ENCODE data around the gene NCAPD3.
"Not testable (repeated sequence)": the region's sequence is repeated elsewhere in the genome, so short reads cannot be mapped to it uniquely, and the experiment has no call there.

Gene NCAPD3

DNA sequence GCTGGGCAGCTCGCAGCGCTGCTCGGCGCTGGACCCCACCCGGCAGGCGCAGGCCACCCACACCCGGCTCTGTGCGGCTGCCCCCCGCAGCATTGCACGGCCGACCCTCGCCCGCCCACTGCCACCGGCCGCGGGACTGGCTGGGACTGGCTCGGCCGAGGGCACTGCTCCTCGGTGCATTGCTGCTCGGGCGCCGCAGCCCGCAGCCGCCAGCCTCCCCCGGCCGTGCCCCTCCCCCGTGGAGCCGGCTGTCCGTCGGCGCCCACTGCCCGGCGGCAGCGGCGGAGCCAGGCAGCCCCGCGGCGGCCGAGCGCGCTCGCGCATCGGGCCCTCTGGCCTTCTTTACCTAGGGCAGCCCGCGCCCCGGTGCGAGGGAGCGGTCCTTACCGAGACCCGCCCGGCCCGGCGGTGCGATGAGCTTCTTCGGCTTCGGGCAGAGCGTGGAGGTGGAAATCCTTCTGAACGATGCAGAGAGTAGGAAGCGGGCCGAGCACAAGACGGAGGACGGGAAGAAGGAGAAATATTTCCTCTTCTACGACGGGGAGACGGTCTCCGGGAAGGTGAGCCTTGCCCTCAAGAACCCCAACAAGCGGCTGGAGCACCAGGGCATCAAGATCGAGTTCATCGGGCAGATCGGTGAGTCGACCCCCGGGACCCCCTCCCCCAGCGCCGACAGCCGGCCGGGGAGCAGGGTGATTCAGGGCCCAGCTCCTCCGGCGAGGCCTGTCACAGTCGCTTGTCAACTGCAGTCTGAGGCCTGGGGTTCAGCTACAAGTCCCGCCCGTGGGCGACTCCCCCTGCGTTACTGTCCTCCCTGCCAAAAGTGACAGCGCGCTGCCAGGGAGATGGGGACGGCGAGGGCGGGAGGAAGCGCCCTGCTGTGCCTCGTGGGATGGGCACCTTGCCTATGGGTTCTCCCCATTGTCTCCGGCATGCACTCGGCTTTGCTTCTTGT is 1.2 kb upstream of the NCAPD3 start:
- DNase-seq (ENCODE audit: low read depth in 2 of 2) = peak; percentile 34 to 60

DNA sequence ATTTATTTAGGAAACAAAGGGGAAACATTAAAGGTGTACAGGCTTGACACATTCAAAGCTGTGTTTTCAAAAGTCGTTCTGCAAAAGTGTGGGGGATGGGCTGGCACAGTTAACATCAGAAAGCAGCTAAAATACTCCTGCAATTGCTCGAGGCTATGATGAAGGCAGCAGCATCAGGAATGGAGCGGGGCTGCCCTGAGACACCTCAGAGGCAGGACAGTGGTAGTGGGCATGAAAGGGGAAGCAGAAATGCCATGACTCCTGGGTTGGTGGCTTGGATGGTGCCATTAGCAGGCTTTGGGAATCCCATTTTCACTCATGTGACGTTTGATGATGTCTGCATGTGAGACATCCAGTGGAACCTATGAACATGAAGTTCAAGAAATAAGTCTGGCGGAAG is 646 bp downstream of the NCAPD3 start:
- no peak for DNase-seq (ENCODE audit: low read depth in 2 of 2)

DNA sequence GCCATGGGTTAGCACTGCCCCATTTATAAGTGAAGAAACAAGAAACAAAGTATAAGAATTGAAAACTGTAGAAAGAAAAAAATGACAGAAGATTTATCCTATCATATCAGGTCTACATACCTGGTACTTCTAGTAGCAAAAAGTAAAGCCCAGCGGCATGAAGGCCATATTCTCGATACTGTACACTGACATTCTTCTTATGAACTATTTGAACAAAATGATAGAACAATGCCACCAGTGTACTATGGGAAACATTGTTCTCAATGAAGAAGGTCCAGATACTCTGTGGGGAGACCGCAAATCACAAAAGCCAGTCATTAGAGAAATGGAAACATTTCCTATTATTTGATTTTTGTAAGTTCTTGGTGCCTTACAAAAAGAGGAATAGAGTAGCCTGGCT is 7.0 kb downstream of the NCAPD3 start:
- no peak for DNase-seq (ENCODE audit: low read depth in 2 of 2)

DNA sequence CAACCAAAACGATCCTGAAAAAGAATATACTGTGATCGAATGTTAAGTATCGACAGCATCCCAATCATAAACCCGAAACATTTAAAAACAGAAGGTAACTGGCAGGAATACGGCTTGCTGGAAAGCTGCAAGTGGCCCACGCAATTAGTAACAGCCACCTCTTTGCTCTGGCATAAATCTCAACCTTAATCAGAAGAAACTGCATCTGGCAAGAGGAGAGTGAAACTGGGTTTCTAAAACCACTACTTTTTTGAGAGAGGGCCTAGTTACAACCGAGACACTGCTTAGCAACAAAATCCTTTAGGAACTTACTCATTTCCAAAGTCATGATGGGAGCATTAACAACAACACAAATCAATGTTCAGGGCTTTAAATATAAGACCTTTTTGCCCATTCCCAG is 7.9 kb downstream of the NCAPD3 start:
- no peak for DNase-seq (ENCODE audit: low read depth in 2 of 2)

DNA sequence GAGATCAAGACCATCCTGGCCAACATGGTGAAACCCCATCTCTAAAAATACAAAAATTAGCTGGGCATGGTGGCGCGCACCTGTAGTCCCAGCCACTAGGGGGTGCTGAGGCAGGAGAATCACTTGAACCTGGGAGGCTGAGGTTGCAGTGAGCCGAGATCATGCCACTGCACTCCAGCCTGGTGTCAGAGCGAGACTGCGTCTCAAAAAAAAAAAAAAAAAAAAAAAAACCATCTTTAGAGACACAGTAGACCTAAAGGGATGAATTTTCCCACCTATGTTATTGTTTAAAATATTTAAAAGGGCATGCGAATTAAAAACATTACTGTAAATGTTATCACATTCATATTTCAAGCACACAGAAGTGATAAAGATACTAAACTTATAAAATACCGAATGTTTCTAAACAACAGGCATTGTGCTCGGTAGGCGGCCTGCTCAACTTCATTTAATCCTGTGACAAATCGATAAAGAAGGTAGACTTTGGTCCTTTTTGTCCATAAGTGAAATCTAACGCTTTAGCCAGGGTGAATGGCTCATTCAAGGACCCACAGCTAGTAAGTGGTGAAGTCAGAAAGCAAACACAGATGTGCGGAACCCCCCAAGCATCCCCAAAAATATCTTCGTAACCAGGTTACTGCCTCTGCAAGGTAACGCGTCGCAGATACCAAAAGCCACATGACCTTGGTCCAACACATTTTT is 16.1 kb downstream of the NCAPD3 start:
- peak; percentile 33 to 46 for DNase-seq (ENCODE audit: low read depth in 2 of 2)

DNA sequence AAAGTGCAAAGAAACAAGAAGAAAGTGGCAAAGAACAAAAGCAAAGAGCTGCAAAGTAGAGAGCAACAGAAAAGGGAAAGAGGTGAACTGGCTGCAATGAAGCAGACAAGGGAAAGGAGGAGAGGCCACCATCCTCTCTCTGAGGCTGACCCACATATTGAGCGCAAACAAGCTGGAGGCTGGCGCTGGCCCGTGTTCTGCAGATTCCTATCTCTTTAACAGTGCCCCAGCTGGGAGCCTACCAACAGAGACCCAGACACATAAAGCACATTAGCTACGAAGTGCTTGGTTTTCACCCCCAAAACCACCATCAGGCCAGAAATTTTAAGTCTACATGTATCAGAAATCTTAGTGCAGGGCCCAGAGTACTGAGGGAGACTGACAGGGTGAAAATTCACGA is 17.6 kb downstream of the NCAPD3 start:
- no peak for DNase-seq (ENCODE audit: low read depth in 2 of 2)

DNA sequence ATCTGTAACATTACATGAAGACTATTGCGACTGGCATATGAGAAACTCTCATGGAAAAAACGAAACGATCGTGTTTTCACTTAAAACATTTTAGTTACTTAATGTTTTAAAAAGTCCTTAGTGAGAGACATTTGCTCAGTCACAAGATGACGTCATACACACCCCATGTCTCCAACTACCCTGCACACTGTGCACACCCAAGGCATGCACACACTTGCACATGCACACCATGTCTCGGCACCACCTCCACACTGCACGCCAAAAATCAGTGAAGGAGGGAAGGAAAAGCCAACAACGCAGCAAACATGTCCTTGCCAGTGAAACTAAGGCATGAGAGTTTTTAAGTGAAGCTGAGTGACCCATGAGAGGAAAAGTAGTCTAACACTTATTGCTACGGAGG is 18.0 kb downstream of the NCAPD3 start:
- DNase-seq (ENCODE audit: low read depth in 2 of 2) = no peak

DNA sequence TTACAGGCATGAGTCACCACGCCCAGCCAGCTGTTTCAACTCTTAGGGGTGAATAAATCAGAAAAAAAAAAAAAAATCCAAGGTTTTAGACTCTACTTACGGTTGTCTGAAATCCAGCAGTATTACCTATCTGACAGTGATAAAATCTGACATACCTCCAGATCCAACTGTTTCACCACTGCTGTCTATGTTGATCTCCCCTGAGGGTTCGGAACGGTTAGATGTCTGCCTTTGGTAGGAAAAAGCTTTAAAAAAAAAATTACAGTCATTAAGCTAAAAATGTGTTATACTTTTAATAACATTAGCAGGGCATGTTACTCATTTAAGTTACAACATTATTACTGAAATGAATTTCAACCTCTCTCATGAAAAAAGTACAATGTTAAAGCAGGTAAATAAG is 21.1 kb downstream of the NCAPD3 start:
- DNase-seq (ENCODE audit: low read depth in 2 of 2) = no peak

DNA sequence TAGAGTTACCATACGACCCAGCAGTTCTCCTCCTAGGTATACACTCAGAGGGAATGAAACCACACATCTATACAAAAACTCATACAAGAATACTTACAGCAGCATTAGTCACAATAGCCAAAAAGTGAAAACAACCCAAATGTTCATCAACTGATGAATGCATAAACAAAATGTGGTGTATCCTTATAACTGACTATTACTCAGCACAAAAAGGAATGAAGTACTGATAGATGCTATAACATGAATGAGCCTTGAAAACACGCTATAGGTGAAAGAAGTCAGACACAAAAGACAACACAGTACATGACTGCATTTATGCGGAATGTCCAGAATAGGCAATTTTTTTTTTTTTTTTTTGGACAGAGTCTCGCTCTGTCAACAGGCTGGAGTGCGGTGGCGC is 23.1 kb downstream of the NCAPD3 start:
- no peak for DNase-seq (ENCODE audit: low read depth in 2 of 2)

DNA sequence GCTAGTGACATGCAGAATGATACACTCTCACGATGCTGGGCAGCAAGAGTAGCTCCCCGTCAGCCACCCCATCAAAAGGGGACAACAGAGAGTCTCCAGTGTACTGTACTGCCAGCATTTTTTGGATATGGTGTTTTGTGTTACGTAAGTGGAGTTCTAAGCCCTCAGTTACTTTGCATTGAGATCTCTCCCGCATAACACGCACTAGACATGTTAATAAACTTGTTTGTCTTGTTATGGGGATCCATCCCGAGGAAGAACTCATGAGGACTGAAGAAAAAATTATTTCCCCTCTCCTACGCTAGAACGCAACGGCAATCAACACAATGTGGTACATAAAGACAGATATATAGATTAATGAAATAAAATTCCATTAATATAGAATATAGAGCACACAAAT is 24.2 kb downstream of the NCAPD3 start:
- no peak for DNase-seq (ENCODE audit: low read depth in 2 of 2)

DNA sequence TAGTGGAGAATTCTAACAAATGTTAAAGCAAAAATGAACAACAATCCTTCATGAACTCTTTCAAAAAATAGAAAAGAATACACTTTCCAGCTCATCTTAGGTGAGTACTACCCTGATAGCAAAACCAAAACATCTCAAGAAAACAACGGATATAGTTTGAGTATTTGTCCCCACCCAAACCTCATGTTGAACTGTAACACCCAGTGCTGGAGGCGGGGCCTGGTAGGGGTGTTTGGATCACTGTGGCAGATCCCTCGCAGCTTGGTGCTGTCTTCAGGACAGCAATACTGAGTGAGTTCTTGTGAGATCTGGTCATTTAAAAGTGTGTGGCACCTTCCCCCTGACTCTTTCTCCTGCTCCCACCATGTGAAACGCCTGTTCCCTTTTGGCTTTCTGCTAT is 27.0 kb downstream of the NCAPD3 start:
- no peak for DNase-seq (ENCODE audit: low read depth in 2 of 2)

DNA sequence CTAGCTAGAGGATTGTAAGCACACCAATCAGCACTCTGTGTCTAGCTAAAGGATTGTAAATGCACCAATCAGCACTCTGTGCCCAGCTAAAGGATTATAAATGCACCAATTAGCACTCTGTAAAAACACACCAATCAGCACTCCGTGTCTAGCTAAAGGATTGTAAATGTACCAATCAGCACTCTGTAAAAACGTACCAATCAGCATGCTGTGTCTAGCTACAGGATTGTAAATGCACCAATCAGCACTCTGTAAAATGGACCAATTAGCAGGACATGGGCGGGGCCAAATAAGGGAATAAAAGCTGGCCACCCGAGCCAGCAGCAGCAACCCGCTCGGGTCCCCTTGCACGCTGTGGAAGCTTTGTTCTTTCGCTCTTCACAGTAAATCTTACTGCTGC is 35.7 kb downstream of the NCAPD3 start:
- not testable (repeated sequence) for DNase-seq (ENCODE audit: low read depth in 2 of 2)

DNA sequence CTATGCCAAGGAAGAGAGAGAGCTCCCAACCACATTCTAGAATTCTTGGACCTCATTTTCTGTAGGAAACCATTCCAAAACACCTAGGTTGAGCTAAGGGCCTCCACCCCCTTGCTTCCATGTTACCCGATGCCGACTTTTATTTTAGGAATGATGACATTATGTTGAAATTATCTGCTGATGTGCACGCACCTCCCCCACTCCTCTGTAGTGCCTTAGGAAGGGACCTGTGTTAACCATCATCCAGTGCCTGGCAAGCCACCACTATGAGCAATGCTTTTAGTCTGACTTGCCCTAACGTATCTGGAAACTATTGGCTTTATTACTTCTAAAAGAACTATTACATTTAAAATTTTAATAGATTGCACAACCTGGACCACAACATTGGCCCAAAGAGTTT is 42.1 kb downstream of the NCAPD3 start:
- DNase-seq (ENCODE audit: low read depth in 2 of 2) = no peak

DNA sequence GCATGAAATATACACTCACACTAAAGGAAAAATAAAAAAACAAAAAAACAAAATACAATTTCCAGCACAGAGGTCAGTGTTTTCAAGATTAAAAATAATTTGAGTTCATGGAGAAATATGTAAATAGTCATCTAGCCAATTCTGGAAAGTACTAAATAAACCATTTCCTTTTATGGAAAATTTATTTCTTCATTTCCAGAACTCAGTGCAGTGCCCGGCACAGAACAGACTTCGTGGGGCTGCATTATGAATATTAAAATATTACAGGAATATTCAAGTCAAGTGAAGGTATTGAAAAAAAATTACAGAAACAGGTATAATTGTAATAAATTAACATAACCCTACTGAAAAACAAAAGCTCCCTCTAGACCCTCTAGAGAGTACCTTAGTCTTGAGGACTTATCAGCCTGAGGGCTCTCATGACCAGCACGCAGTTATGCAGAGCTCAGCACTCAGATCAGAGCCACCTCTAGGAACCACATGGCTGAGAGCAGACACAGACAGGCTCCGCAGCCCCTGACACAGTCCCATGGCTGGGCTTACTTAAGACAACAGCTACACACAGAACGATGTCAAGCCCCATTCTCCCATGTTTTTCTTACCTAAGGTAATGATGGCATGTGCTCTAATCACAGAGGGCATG is 45.6 kb downstream of the NCAPD3 start:
- no peak for DNase-seq (ENCODE audit: low read depth in 2 of 2)

DNA sequence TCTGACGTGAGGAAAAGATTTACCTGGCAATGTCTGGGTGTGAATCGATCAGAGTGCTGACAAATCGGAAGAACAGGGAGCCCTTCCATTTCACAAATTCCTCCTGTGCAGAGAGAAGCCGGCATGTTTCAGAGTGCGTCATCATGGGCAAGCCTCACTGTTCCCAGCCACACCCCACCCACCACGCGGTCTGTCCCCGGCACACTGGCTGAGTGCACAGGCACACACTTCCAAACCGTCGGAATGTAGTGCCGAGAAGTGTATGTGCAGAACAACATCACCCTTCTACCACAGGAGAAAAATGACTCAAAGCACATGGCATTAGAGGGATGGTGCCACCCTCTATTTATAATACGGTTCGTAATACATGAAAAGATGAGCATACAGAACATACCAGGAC is 47.5 kb downstream of the NCAPD3 start:
- DNase-seq (ENCODE audit: low read depth in 2 of 2) = no peak

DNA sequence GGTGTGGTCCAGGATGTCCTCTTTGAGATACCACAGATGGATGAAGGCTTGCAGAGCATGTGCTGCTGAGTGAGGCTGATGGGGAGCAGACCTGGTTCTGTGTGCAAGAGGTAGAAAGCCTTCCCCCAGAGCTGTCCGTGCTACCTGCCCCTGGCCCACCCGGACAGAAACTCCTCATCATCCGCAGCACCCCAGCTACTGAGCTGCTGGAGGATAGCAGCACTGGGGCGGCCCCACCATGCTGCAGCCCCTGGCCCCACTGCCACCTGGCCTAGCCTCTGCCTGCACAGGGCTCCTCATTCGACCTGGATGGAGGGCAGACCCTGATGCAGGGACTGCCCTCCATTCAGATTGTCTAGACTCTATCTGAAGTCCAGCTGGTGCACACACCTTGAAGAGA is 50.5 kb downstream of the NCAPD3 start:
- DNase-seq (ENCODE audit: low read depth in 2 of 2) = no peak

DNA sequence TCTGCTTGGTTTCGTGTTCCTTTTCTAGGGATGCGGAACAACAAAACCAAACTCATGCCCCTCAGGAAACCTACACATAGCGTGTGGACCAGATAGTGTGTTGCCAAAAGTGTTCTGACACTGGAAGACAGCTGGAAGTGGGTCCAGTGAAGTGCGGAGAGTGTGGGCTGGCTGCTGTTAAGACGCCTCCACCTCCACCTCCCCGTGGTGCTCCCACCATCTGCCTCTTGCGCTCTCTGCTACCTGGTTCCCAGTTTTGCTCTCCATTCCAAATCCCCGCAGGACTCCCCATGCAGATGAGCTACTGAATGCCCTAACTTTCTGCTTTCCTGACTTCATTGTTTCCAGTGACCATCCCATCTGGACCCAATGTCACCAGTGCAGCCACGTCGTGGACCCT is 51.8 kb downstream of the NCAPD3 start:
- DNase-seq (ENCODE audit: low read depth in 2 of 2) = no peak

DNA sequence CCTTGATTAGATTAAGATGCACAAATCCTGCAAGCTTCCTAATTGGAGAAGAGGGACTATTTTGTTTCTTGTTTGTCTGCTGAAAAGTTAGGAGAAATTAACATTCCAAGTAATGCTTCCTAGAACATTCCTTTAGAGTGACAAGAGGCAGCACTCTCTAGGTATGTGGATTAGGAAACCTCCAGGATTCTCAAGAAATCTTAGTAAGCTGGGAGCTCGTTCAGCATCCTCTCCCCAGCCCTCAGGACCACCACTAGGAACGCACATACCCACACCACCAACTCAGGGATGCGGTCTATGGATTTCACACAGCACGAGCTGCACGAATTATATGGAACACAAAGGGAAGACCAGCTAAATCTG is 52.9 kb downstream of the NCAPD3 start:
- DNase-seq (ENCODE audit: low read depth in 2 of 2) = no peak

DNA sequence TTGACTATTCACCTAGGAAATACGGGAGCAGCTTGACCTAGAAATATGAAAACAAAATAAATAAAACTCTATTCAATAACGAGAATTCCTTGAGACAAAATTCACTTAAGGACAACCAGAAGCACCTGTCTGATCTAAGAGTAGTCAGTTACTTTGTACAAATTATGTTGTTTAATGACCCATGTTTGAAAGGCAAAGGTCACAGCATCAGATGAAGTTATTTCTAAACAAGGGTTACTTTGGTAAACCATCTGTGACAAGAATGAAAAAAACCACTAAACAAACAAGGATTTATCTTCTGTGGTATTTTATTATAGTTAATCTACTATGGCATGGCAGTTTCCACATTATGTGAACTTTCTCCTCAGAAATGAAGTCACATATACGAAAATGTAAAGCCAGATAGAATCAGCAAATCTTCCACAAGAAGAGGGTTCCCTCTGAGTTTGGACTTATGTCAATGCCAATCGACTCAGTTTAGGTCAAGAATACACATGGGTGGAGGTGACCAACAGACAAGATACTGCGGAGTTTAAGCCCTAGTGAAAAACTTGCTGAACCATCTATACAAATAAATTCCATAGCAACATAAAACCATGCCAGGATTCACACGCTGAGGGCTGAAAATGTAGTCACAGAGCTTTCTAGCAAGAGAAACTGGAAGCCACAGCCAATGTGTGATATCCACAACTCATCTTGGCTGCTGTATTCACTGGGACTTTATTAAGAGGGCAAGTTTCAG is 53.4 kb downstream of the NCAPD3 start:
- no peak for DNase-seq (ENCODE audit: low read depth in 2 of 2)

DNA sequence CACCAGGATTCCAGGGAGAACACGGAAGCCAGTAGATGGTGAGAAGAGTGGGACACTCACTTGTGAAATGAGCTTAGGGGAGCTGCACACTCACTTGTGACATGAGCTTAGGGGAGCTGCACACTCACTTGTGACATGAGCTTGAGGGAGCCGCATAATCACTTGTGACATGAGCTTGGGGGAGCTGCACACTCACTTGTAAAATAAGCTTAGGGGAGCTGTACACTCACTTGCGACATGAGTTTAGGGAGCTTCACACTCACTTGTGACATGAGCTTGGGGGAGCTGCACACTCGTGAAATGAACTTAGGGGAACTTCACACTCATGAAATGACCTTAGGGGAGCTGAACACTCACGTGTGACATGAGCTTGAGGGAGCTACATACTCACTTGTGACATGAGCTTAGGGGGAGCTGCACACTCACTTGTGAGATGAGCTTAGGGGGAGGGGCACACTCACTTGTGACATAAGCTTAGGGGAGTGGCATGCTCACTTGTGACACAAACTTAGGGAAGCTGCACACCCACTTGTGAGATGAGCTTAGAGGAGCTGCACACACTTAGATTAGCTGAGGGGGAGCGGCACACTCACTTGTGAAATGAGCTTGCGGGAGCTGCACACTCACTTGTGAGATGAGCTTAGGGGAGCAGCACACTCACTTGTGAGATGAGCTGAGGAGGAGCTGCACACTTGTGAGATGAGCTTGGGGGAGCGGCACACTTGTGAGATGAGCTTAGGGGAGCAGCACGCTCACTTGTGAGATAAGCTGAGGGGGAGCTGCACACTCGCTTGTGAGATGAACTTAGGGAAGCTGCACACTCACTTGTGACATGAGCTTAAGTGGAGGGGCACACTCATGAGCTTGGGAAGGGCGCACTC is 59.0 kb downstream of the NCAPD3 start:
- DNase-seq (ENCODE audit: low read depth in 2 of 2) = no peak

DNA sequence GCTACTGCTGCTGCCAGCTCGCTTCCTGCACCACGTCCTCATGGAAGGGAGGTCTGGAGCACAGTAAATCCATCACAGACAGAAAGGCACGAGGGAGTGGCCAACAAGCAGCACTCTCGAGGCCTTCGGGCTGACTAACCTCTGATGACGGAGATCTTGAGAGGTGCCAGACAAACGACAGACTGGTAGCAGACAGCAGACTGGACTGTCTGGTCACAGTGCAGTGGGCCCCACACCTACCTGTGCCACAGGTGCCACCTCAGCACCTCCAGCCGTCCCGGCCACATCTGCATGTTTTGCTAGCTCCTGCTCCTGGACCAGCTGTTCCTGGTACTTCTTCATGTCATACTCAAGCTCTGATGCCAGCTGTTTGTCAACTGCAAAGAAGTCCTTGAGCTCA is 64.1 kb downstream of the NCAPD3 start:
- DNase-seq (ENCODE audit: low read depth in 2 of 2) = no peak

Measured in stimulated activated CD8-positive, alpha-beta memory T cell treated with anti-CD3 and anti-CD28 coated beads, Interleukin-2, amount 100 ng/mL, for 48 hours (primary cell).